ENCODE measurements around the gene TRAF3.

TRAF3 gene

DNA sequence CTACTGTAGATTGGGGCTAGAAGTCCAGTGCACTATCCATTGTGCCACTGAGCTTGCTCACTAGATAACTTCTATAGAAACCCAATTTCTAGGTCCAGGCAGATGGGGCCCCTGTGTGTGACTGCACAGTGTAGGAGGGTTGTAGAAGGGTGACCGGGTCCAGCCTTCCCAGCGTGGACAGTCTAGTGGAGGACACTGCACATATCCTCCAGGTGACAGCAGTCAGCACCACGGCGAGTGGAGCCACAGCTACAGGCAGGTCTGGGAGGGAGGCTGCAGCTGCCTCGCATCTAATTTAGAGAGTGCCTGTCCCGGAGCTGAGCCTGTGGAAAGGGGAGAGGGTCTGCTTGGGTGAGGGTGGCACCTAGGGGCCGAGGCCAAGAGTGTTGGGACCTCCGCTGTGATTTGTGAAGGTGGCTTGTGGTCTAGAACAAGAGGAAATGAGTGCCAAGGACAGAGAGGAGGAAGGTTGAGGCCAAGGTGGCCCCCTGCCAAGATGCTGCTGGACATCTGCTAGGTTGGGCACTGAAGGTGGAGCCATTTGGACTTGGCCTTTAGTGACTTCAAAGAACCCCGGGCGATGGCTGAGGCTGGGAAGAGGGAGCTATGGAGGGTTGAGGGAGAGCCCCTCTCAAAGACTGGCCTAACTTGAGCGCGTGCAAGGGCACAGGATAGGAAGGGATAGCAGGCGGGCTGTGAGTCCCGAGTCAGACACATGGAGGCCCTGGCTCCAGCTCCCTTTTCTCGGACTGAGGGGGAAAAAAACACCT, 46.0 kb upstream of the TRAF3 start:
- TF ChIP-seq ZNF565 (CRISPR knock-in tag; conservative IDR thresholded peaks at IDR 0.05; ENCODE audit: low read depth) (no peak), TOX (CRISPR knock-in tag; IDR thresholded peaks at IDR 0.05; ENCODE audit: borderline replicate concordance) (no peak), ESRRG (CRISPR knock-in tag; IDR thresholded peaks at IDR 0.05) (no peak), CSDC2 (CRISPR knock-in tag; IDR thresholded peaks at IDR 0.05) (no peak), ZNF8 (CRISPR knock-in tag; IDR thresholded peaks at IDR 0.05) (no peak), ZC3H10 (CRISPR knock-in tag; IDR thresholded peaks at IDR 0.05) (no peak), OSR1 (CRISPR knock-in tag; IDR thresholded peaks at IDR 0.05) (no peak), TCF4 (CRISPR knock-in tag; IDR thresholded peaks at IDR 0.05; ENCODE audit: borderline replicate concordance) (no peak), PPARA (CRISPR knock-in tag; IDR thresholded peaks at IDR 0.05; ENCODE audit: borderline replicate concordance) (no peak), ZFP3 (CRISPR knock-in tag; IDR thresholded peaks at IDR 0.05) (no peak), BACH2 (CRISPR knock-in tag; IDR thresholded peaks at IDR 0.05; ENCODE audit: borderline replicate concordance) (no peak), ISL1 (CRISPR knock-in tag; IDR thresholded peaks at IDR 0.05) (no peak), ZNF70 (CRISPR knock-in tag; IDR thresholded peaks at IDR 0.05) (no peak), RARB (CRISPR knock-in tag; IDR thresholded peaks at IDR 0.05) (no peak)
- TF ChIP-seq, protein P1, sequence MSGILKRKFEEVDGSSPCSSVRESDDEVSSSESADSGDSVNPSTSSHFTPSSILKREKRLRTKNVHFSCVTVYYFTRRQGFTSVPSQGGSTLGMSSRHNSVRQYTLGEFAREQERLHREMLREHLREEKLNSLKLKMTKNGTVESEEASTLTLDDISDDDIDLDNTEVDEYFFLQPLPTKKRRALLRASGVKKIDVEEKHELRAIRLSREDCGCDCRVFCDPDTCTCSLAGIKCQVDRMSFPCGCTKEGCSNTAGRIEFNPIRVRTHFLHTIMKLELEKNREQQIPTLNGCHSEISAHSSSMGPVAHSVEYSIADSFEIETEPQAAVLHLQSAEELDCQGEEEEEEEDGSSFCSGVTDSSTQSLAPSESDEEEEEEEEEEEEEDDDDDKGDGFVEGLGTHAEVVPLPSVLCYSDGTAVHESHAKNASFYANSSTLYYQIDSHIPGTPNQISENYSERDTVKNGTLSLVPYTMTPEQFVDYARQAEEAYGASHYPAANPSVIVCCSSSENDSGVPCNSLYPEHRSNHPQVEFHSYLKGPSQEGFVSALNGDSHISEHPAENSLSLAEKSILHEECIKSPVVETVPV (CRISPR knock-in tag; IDR thresholded peaks at IDR 0.05): no peak
- TF ChIP-seq, protein P2, sequence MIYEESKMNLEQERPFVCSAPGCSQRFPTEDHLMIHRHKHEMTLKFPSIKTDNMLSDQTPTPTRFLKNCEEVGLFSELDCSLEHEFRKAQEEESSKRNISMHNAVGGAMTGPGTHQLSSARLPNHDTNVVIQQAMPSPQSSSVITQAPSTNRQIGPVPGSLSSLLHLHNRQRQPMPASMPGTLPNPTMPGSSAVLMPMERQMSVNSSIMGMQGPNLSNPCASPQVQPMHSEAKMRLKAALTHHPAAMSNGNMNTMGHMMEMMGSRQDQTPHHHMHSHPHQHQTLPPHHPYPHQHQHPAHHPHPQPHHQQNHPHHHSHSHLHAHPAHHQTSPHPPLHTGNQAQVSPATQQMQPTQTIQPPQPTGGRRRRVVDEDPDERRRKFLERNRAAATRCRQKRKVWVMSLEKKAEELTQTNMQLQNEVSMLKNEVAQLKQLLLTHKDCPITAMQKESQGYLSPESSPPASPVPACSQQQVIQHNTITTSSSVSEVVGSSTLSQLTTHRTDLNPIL (CRISPR knock-in tag; IDR thresholded peaks at IDR 0.05; ENCODE audit: low read depth): no peak
- TF ChIP-seq, protein P3, sequence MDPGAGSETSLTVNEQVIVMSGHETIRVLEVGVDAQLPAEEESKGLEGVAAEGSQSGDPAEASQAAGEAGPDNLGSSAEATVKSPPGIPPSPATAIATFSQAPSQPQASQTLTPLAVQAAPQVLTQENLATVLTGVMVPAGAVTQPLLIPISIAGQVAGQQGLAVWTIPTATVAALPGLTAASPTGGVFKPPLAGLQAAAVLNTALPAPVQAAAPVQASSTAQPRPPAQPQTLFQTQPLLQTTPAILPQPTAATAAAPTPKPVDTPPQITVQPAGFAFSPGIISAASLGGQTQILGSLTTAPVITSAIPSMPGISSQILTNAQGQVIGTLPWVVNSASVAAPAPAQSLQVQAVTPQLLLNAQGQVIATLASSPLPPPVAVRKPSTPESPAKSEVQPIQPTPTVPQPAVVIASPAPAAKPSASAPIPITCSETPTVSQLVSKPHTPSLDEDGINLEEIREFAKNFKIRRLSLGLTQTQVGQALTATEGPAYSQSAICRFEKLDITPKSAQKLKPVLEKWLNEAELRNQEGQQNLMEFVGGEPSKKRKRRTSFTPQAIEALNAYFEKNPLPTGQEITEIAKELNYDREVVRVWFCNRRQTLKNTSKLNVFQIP (CRISPR knock-in tag; IDR thresholded peaks at IDR 0.05; ENCODE audit: borderline replicate concordance, low read depth): no peak
- no peak for ATAC-seq

DNA sequence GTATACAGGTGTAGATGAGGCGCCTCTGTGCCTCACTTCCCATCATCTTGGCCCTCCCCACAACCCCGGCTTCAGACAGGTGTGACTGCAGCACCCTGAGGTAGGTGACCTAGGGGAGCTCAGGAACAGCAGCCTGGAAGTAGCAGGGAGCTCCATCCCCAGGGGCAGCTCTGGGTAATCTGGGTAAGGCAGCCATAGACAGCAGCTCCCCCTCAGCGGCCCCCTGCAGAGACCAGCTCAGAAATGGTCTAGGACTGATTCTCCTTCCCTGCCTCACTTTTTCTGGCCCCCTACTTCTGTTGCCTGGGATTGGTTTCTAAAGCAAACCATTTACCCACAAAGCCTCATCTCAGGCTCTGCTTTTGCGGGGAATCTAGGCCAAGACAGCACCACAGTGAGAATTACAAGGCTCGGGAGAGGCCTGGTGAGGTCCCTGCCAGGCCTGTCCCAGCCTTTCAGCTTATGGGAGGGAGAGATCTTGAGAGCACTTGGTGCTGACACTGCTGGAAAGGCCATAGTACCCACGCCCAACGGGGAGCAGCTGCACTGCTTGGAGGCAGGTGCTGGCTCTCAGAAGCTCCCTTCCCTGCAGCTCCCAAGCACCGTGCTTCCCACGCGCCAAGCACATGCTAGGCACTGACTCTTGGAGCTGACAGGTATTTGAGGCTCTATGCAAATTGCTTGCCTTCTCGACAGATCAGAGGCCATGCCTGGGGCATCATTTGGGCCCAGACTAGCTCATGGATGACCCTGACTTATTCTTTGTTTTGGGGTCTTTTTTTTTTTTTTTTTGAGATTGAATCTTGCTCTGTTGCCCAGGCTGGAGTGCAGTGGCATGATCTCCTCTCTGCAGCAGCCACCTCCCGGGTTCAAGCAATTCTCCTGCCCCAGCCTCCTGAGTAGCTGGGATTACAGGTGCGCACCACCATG, 45.1 kb upstream of the TRAF3 start:
- TF ChIP-seq ZFP30 (CRISPR knock-in tag; IDR thresholded peaks at IDR 0.05) (no peak), ZC3H10 (CRISPR knock-in tag; IDR thresholded peaks at IDR 0.05) (no peak), ZNF8 (CRISPR knock-in tag; IDR thresholded peaks at IDR 0.05) (no peak), GLIS3 (CRISPR knock-in tag; IDR thresholded peaks at IDR 0.05) (no peak), SNAI2 (CRISPR knock-in tag; IDR thresholded peaks at IDR 0.05) (no peak), TCF4 (CRISPR knock-in tag; IDR thresholded peaks at IDR 0.05; ENCODE audit: borderline replicate concordance) (no peak), ARNTL (CRISPR knock-in tag; IDR thresholded peaks at IDR 0.05; ENCODE audit: borderline replicate concordance, low read depth) (no peak)
- TF ChIP-seq, protein P4, sequence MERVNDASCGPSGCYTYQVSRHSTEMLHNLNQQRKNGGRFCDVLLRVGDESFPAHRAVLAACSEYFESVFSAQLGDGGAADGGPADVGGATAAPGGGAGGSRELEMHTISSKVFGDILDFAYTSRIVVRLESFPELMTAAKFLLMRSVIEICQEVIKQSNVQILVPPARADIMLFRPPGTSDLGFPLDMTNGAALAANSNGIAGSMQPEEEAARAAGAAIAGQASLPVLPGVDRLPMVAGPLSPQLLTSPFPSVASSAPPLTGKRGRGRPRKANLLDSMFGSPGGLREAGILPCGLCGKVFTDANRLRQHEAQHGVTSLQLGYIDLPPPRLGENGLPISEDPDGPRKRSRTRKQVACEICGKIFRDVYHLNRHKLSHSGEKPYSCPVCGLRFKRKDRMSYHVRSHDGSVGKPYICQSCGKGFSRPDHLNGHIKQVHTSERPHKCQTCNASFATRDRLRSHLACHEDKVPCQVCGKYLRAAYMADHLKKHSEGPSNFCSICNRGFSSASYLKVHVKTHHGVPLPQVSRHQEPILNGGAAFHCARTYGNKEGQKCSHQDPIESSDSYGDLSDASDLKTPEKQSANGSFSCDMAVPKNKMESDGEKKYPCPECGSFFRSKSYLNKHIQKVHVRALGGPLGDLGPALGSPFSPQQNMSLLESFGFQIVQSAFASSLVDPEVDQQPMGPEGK (CRISPR knock-in tag; IDR thresholded peaks at IDR 0.05; ENCODE audit: borderline replicate concordance): no peak
- TF ChIP-seq, protein P3 (CRISPR knock-in tag; IDR thresholded peaks at IDR 0.05; ENCODE audit: borderline replicate concordance, low read depth): no peak
- TF ChIP-seq, protein P1 (CRISPR knock-in tag; IDR thresholded peaks at IDR 0.05): no peak
- no peak; the same call in 2 of the 3 replicates for ATAC-seq

All from SK-N-SH treated with all-trans-retinoic acid at 6 μM for 48 hours (cell line).